Esophagus squamous epithelium (tissue), 4 donors: ENCODE measurements around the gene GLYATL2.

Source experiments
- CTCF ChIP-seq, 6 experiments: fragments of 450-650 bp in 4 of 6; fragments of 200-600 bp in 2 of 6; sonication (generic) in 2 of 6; IDR thresholded peaks; one replicate each; pipeline ENCODE4 v1.5.1; 2016 to 2019; ENCODE audit warnings: antibody characterized with exemption in 6 of 6, mild to moderate bottlenecking in 4 of 6, moderate library complexity in 4 of 6
- POLR2A ChIP-seq, 4 donors: fragments of 450-650 bp; IDR thresholded peaks; one replicate each; pipeline ENCODE4 v1.6.1; 2017; ENCODE audit warnings: antibody characterized with exemption in 4 of 4, mild to moderate bottlenecking in 4 of 4, moderate library complexity in 3 of 4

- TF ChIP-seq CTCF (IDR thresholded peaks at IDR 0.05) (no peak), POLR2A (IDR thresholded peaks at IDR 0.05) (no peak)
Measured at GRCh38 chr11:58864335-58864734, 19.8 kb upstream of the GLYATL2 start.
